B cell (primary cell): ENCODE data around the gene JPT2.

Source experiments
- CTCF ChIP-seq: fragments of 200-600 bp; IDR thresholded peaks from one replicate; pipeline ENCODE4 v1.8.0; 2022; ENCODE audit warnings: antibody characterized with exemption, mild to moderate bottlenecking
- EZH2 ChIP-seq: IDR thresholded peaks from 2 replicates; pipeline ENCODE4 v1.6.1; 2012; ENCODE audit warnings: borderline replicate concordance, low read depth, mild to moderate bottlenecking, moderate library complexity, low read length; ENCODE audit not compliant: insufficient read depth, poor library complexity, severe bottlenecking

GRCh38 chr16:1650131-1650530 is 27.9 kb upstream of the JPT2 start:
- TF ChIP-seq CTCF (no peak), EZH2 (no peak)
